OCI-LY3 (cell line): Measurements from ENCODE around the gene PRDX5.

Experiments
- H2AFZ ChIP-seq: fragments of 200-600, 300-600 bp; shearing (Covaris generic); 2 replicates; pipeline ENCODE4 v1.6.0; 2014; ENCODE audit warnings: antibody characterized with exemption, low read depth, low read length
- H3K27ac ChIP-seq: fragments of 200-600, 300-600 bp; sonication (generic); 2 replicates; pipeline ENCODE4 v1.5.1; 2014; ENCODE audit warnings: mild to moderate bottlenecking, low read length, moderate library complexity, mixed read lengths
- H3K27me3 ChIP-seq: fragments of 200-600, 300-600 bp; sonication (generic); 2 replicates; pipeline ENCODE4 v1.6.1; 2014; ENCODE audit warnings: low read depth, low read length, mixed read lengths
- H3K36me3 ChIP-seq: fragments of 200-600, 300-600 bp; sonication (generic); replicated peaks from 2 replicates; pipeline ENCODE3; 2014; ENCODE audit warnings: low read depth, low read length, mixed read lengths
- H3K4me1 ChIP-seq: fragments of 300-600, 200-600 bp; sonication (generic); 2 replicates; pipeline ENCODE4 v1.6.1; 2014; ENCODE audit warnings: low read length, mixed read lengths
- H3K4me2 ChIP-seq: fragments of 200-600, 300-600 bp; sonication (generic); 2 replicates; pipeline ENCODE4 v1.6.1; 2014; ENCODE audit warnings: low read length, mixed read lengths
- H3K4me3 ChIP-seq: fragments of 300-600, 200-600 bp; sonication (generic); 2 replicates; pipeline ENCODE4 v1.5.1; 2014; ENCODE audit warnings: antibody characterized with exemption, mild to moderate bottlenecking, low read length, moderate library complexity
- H3K79me2 ChIP-seq: fragments of 300-600, 200-600 bp; shearing (Covaris generic); 2 replicates; pipeline ENCODE4 v1.6.1; 2014; ENCODE audit warnings: mild to moderate bottlenecking, low read length, mixed read lengths
- H3K9ac ChIP-seq: fragments of 300-600, 200-600 bp; shearing (Covaris generic); 2 replicates; pipeline ENCODE4 v1.6.0; 2014; ENCODE audit warnings: mild to moderate bottlenecking, low read length, moderate library complexity
- H3K9me3 ChIP-seq: fragments of 200-600, 300-600 bp; shearing (Covaris generic); 2 replicates; pipeline ENCODE4 v1.6.1; 2014; ENCODE audit warnings: low read length, mixed read lengths; ENCODE audit not compliant: insufficient read depth
- H4K20me1 ChIP-seq: fragments of 200-600, 300-600 bp; sonication (generic); 2 replicates; pipeline ENCODE4 v1.6.1; 2016; ENCODE audit warnings: low read length, mixed read lengths; ENCODE audit not compliant: insufficient read depth
- EZH2phosphoT487 ChIP-seq: fragments of 200-600 bp; shearing (Covaris generic); IDR thresholded peaks from 2 replicates; pipeline ENCODE4 v1.6.1; 2018; ENCODE audit warnings: antibody characterized with exemption, mixed run types, low read depth
- TF ChIP-seq, protein P1 (sequence below): fragments of 200-600, 300-600 bp; sonication (generic); IDR thresholded peaks from 2 replicates; pipeline ENCODE4 v1.5.1; 2014; ENCODE audit warnings: antibody characterized with exemption, low read length, low read depth

The PRDX5 gene

DNA sequence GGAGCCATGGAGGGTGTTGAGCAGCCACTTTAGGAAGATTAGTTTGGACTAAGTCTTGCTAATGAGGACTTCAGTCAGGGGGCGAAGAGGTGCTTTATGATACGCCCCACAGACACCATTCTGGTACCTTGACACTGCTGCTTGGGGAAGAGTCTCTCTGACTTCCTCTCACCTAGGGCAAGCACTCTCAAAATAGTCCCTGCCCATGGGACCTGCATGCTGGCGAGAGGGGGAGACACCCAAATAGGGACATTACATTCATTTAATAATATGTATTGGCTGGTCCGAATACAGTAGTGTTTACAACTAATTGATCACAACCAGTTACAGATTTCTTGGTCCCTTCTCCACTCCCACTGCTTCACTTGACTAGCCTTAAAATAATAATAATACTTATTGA is 22.2 kb upstream of the PRDX5 start:
- TF ChIP-seq, protein P1, sequence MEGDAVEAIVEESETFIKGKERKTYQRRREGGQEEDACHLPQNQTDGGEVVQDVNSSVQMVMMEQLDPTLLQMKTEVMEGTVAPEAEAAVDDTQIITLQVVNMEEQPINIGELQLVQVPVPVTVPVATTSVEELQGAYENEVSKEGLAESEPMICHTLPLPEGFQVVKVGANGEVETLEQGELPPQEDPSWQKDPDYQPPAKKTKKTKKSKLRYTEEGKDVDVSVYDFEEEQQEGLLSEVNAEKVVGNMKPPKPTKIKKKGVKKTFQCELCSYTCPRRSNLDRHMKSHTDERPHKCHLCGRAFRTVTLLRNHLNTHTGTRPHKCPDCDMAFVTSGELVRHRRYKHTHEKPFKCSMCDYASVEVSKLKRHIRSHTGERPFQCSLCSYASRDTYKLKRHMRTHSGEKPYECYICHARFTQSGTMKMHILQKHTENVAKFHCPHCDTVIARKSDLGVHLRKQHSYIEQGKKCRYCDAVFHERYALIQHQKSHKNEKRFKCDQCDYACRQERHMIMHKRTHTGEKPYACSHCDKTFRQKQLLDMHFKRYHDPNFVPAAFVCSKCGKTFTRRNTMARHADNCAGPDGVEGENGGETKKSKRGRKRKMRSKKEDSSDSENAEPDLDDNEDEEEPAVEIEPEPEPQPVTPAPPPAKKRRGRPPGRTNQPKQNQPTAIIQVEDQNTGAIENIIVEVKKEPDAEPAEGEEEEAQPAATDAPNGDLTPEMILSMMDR = no peak
- no peak overlapping the region for H3K4me3 ChIP-seq
- no peak overlapping the region for H3K9ac ChIP-seq
- H3K79me2 ChIP-seq = no peaks in the 10 kb centered on the region
- no peaks in the 10 kb centered on the region for H3K36me3 ChIP-seq
- no peak overlapping the region for H2AFZ ChIP-seq
- peaks cover 16% of the 10 kb centered on the region; the same call in 1 of the 2 replicates for H3K27me3 ChIP-seq
- H3K9me3 ChIP-seq = no peaks in the 10 kb centered on the region
- no peak overlapping the region for H3K4me2 ChIP-seq
- H3K27ac ChIP-seq = no peak overlapping the region
- H3K4me1 ChIP-seq = no peaks in the 10 kb centered on the region
- no peaks in the 10 kb centered on the region for H4K20me1 ChIP-seq

DNA sequence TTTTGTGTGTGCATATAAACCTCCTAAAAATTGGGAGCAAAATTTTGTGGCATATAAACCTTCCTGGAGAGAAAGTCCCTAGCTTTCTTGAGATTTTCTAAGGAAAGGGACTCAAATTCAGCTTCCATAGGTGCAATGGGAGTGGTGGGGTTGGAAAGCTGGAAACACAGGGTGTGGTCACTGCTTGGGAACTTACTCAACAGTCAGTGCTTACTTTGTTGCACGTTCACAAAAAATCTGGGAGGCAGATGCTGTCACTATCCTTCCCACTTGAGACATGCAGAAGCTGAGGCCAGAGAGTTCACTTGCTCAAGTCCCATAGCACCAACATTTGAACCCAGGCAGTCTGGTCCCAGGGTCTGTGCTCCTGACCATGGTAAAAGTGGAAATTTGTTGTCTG is 21.7 kb upstream of the PRDX5 start:
- no peaks in the 10 kb centered on the region for H3K9me3 ChIP-seq
- H3K36me3 ChIP-seq = no peaks in the 10 kb centered on the region
- H3K4me2 ChIP-seq = no peak overlapping the region
- H2AFZ ChIP-seq = no peak overlapping the region
- H3K4me1 ChIP-seq = no peaks in the 10 kb centered on the region
- H3K27ac ChIP-seq = no peak overlapping the region
- no peaks in the 10 kb centered on the region for H4K20me1 ChIP-seq
- no peak overlapping the region for H3K4me3 ChIP-seq
- H3K9ac ChIP-seq = no peak overlapping the region
- no peaks in the 10 kb centered on the region for H3K79me2 ChIP-seq
- peaks cover 16% of the 10 kb centered on the region; the same call in 1 of the 2 replicates for H3K27me3 ChIP-seq
- no peak for TF ChIP-seq EZH2phosphoT487
- TF ChIP-seq, protein P1 = no peak

DNA sequence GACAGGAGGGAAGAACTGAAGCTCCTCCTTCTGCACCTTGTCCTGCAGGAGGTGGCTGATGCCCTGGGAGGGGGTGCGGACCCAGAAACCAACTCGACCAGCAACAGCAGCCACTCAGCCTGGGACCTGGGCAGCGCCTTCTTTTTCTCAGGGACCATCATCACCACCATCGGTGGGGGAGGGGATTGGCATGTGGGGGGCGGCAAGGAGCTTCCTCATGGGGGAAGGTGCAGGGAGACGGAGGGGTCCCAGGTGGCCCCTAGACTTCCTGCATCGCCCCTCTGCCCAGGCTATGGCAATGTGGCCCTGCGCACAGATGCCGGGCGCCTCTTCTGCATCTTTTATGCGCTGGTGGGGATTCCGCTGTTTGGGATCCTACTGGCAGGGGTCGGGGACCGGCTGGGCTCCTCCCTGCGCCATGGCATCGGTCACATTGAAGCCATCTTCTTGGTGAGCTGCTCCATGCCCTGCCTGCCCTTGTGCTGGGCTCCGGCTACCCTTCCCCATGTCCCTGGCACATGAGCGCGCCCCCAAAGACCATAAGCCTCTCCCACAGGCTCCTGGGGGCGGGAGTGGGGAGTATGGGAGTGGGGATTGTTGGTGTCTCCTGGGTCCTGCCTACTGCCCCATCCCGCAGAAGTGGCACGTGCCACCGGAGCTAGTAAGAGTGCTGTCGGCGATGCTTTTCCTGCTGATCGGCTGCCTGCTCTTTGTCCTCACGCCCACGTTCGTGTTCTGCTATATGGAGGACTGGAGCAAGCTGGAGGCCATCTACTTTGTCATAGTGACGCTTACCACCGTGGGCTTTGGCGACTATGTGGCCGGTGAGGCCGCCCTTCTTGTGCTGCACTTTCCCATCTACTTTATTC is 20.9 kb upstream of the PRDX5 start:
- peaks cover 16% of the 10 kb centered on the region; the same call in 1 of the 2 replicates for H3K27me3 ChIP-seq
- no peaks in the 10 kb centered on the region for H4K20me1 ChIP-seq
- no peak overlapping the region for H3K4me2 ChIP-seq
- H3K4me3 ChIP-seq = no peak overlapping the region
- no peak overlapping the region for H3K27ac ChIP-seq
- H2AFZ ChIP-seq = no peak overlapping the region
- H3K79me2 ChIP-seq = no peaks in the 10 kb centered on the region
- no peaks in the 10 kb centered on the region for H3K4me1 ChIP-seq
- no peak overlapping the region for H3K9ac ChIP-seq
- H3K9me3 ChIP-seq = no peaks in the 10 kb centered on the region
- TF ChIP-seq EZH2phosphoT487 = no peak
- TF ChIP-seq, protein P1 = no peak
- H3K36me3 ChIP-seq = no peaks in the 10 kb centered on the region

DNA sequence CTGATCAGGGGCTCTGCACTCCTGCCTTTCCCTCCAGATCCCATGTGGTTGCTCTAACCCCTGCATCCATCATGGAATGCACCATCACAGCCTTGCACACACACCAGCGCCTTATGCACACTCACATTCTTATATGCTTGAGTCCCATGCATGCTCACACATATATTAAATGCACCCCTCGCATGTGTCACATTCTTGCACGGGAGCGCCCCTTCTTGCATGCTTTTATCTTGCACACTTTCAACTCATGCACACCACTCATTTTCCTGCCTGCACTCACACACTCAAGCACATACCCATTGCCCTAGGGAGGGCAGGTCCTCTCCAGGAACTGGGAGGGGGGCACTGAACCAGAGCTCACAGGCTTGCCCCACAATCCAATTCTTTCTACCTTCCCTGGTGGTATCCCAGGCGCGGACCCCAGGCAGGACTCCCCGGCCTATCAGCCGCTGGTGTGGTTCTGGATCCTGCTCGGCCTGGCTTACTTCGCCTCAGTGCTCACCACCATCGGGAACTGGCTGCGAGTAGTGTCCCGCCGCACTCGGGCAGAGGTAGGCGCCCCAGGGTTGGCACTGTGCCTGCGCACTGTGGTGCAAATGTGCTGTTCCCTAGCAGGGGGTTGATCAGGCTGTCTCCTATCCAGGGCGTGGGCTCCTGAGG is 20.1 kb upstream of the PRDX5 start:
- Histone ChIP-seq H3K79me2 (no peaks in the 10 kb centered on the region), H3K9ac (no peak overlapping the region), H2AFZ (no peak overlapping the region), H3K4me3 (no peak overlapping the region), H3K27ac (no peak overlapping the region), H3K4me2 (no peak overlapping the region), H3K4me1 (no peaks in the 10 kb centered on the region), H3K36me3 (no peaks in the 10 kb centered on the region), H4K20me1 (no peaks in the 10 kb centered on the region), H3K9me3 (no peaks in the 10 kb centered on the region), H3K27me3 (peaks cover 16% of the 10 kb centered on the region; the same call in 1 of the 2 replicates)
- TF ChIP-seq, protein P1 = no peak
- TF ChIP-seq EZH2phosphoT487 = no peak
